ENCODE measurements around the gene LTN1.
"Not testable (repeated sequence)": the region's sequence is repeated elsewhere in the genome, so short reads cannot be mapped to it uniquely, and the experiment has no call there.

The LTN1 gene

DNA sequence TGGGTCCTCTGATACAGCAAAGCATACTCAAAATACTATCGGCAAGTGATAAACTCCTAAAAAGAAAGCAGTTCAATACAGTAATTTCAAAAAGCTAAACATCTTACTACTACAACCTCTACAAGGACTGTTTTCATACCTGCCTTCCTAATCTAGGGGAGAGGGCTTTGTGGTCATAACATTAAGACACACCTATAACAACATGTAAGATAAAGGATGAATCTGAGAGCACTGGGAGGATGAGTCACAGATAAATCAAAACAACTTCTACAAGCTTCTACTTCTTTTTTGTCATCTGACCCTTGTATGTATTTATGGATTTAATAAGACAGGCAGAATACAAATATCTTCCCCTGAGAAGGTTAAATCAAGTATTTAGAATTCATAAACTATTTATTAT, 40.0 kb downstream of the LTN1 start:
- Histone ChIP-seq H3K36me3 (ENCODE audit: control insufficient read depth, insufficient read depth, low read length, severe bottlenecking) (peaks cover 77% of the 10 kb centered on the region), H3K4me1 (ENCODE audit: control insufficient read depth, insufficient read depth, low read length) (no peaks in the 10 kb centered on the region)

DNA sequence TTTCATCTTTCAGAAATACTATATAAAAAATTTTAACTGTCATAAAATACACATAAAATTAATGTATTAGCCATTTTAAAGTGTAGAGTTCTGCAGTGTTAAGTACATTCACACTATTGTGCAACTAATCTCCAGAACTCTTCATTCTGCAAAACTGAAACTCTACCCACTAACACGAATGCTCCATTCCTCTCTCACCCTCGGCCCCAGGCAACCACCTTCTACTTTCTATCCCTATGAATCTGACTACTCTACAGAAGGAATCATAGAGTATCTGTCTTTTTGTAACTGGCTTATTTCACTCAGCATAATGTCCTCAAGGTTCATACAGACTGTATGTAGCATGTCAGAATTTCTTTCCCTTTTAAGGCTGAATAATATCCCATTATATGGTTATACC, 43.4 kb downstream of the LTN1 start:
- H3K36me3 ChIP-seq (ENCODE audit: control insufficient read depth, insufficient read depth, low read length, severe bottlenecking), result peaks cover 71% of the 10 kb centered on the region
- H3K4me1 ChIP-seq (ENCODE audit: control insufficient read depth, insufficient read depth, low read length), result peaks cover 12% of the 10 kb centered on the region
- no peak overlapping the region for H3K9ac ChIP-seq (ENCODE audit: low read length)
- H3K4me3 ChIP-seq (ENCODE audit: low read length), result no peak overlapping the region
- DNase-seq (ENCODE audit: low read depth), result no peak
- H3K27me3 ChIP-seq (replicated peaks; ENCODE audit: control insufficient read depth, insufficient read depth, low read length), result no peaks in the 10 kb centered on the region
- no peaks in the 10 kb centered on the region for H3K9me3 ChIP-seq (ENCODE audit: control insufficient read depth, low read length)

More for the DNA sequence above, 40.0 kb downstream of the LTN1 start:
- DNase-seq (ENCODE audit: low read depth), result no peak
- H3K4me3 ChIP-seq (ENCODE audit: low read length), result no peak overlapping the region
- no peak overlapping the region for H3K9ac ChIP-seq (ENCODE audit: low read length)
- no peaks in the 10 kb centered on the region for H3K9me3 ChIP-seq (ENCODE audit: control insufficient read depth, low read length)
- no peaks in the 10 kb centered on the region for H3K27me3 ChIP-seq (replicated peaks; ENCODE audit: control insufficient read depth, insufficient read depth, low read length)

DNA sequence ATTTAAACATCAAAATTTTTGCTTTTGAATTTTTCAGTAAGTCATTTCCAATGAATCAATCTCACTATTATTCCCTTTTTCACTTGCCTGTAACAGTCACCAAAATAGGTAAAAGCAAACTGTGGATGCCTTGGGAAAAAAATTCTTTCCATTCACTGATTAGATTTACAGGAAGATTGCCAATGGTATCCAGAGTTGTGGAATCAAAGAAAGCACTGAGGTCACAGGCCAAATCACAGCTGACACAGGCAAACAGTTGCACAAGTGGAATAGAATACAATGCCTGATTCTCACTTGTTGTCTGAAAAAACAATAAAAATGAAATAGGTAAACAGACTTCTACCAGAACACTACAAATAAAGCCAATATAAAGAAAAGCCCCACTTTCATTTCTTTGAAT, 48.4 kb downstream of the LTN1 start:
- H3K9ac ChIP-seq (ENCODE audit: low read length), result peak overlapping the region; percentile 40
- DNase-seq (ENCODE audit: low read depth), result peak; percentile 42

DNA sequence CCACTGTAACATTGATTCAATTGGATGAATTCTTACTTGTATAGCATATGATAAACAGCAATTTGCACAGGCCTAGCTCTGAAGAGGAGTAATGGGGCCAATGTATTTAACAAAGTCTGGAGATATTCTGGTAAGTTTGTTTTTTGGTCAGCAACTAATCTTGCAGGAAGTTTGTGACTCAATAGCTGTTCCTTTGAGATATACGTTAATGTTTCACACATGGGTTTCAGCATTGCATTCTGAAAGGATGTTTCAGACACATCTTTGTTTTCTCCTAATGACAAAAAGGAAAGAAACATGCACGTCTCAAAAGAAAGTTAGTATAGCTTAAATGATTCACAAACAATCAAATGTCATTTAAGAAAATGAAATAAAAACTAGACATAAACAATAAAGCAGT, 49.0 kb downstream of the LTN1 start:
- Histone ChIP-seq H3K4me3 (ENCODE audit: low read length) (no peak overlapping the region), H3K36me3 (ENCODE audit: control insufficient read depth, insufficient read depth, low read length, severe bottlenecking) (peaks cover 56% of the 10 kb centered on the region), H3K9me3 (ENCODE audit: control insufficient read depth, low read length) (no peaks in the 10 kb centered on the region), H3K4me1 (ENCODE audit: control insufficient read depth, insufficient read depth, low read length) (peaks cover 38% of the 10 kb centered on the region), H3K27me3 (replicated peaks; ENCODE audit: control insufficient read depth, insufficient read depth, low read length) (no peaks in the 10 kb centered on the region), H3K9ac (ENCODE audit: low read length) (peak overlapping the region; percentile 40)
- DNase-seq (ENCODE audit: low read depth), result peak; percentile 61

More for the DNA sequence above, 48.4 kb downstream of the LTN1 start:
- H3K36me3 ChIP-seq (ENCODE audit: control insufficient read depth, insufficient read depth, low read length, severe bottlenecking), result peaks cover 61% of the 10 kb centered on the region
- peaks cover 35% of the 10 kb centered on the region for H3K4me1 ChIP-seq (ENCODE audit: control insufficient read depth, insufficient read depth, low read length)
- no peaks in the 10 kb centered on the region for H3K9me3 ChIP-seq (ENCODE audit: control insufficient read depth, low read length)
- no peaks in the 10 kb centered on the region for H3K27me3 ChIP-seq (replicated peaks; ENCODE audit: control insufficient read depth, insufficient read depth, low read length)
- H3K4me3 ChIP-seq (ENCODE audit: low read length), result no peak overlapping the region

DNA sequence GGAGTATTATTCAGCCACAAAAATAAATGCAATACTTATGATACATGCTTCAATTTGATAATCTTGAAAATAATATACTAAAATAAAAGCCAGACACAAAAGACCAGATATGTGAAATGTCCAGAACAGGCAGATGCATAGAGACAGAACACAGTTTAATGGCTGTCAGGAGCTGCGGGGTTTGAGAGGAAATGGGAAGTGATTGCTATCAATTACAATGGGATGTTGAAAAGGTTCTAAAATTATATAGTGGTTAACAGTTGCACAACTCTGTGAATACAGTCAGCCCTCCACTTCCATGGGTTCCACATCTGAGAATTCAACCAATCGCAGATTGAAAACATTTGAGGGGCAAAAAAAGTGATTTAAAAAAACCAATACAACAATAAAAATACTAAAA, 54.0 kb downstream of the LTN1 start:
- H3K4me1 ChIP-seq (ENCODE audit: control insufficient read depth, insufficient read depth, low read length), result peaks cover 20% of the 10 kb centered on the region
- peak overlapping the region; percentile 84 for H3K9ac ChIP-seq (ENCODE audit: low read length)
- H3K9me3 ChIP-seq (ENCODE audit: control insufficient read depth, low read length), result no peaks in the 10 kb centered on the region
- no peak overlapping the region for H3K4me3 ChIP-seq (ENCODE audit: low read length)
- H3K27me3 ChIP-seq (replicated peaks; ENCODE audit: control insufficient read depth, insufficient read depth, low read length), result no peaks in the 10 kb centered on the region
- peaks cover 52% of the 10 kb centered on the region for H3K36me3 ChIP-seq (ENCODE audit: control insufficient read depth, insufficient read depth, low read length, severe bottlenecking)
- no peak for DNase-seq (ENCODE audit: low read depth)

DNA sequence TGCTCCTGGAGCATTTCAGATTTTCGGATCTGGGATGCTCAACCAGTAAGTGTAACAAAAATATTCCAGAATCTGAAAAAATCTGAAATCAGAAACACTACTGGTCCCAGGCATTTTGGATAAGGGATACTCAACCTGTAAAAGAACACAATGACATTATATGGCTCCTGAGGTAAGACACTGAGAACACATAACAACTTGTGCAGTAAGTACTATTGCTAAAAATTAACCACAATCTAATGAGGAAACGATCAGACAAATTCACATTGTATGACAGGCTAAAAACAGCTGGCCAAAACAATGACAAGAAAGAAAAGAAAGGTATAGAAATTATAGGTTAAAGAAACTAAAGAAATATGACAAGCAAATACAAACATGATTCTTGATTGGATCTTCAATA, 54.9 kb downstream of the LTN1 start:
- Histone ChIP-seq H3K4me3 (ENCODE audit: low read length) (no peak overlapping the region), H3K36me3 (ENCODE audit: control insufficient read depth, insufficient read depth, low read length, severe bottlenecking) (peaks cover 42% of the 10 kb centered on the region), H3K4me1 (ENCODE audit: control insufficient read depth, insufficient read depth, low read length) (peaks cover 14% of the 10 kb centered on the region), H3K9me3 (ENCODE audit: control insufficient read depth, low read length) (no peaks in the 10 kb centered on the region), H3K9ac (ENCODE audit: low read length) (no peak overlapping the region), H3K27me3 (replicated peaks; ENCODE audit: control insufficient read depth, insufficient read depth, low read length) (no peaks in the 10 kb centered on the region)
- no peak for DNase-seq (ENCODE audit: low read depth)

DNA sequence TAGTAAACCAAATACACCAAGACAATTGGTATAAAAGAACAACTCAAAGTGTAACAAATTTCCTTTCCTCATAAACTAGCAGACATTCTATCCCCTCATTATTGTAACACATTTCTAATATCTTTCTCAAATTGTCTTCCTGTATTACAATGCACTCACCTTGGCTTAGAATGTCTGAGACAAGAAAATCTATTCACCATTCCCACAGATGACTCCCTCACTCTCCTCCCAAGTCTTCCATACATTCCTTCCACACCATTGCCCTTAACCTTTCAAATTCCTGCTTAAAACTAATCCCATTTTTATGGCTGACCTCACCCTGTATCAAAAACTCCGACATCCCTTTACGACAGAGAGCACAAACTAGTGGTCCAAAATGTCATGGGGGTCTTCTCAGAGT, 56.0 kb downstream of the LTN1 start:
- no peak overlapping the region for H3K9ac ChIP-seq (ENCODE audit: low read length)
- peaks cover 42% of the 10 kb centered on the region for H3K36me3 ChIP-seq (ENCODE audit: control insufficient read depth, insufficient read depth, low read length, severe bottlenecking)
- peaks cover 14% of the 10 kb centered on the region for H3K4me1 ChIP-seq (ENCODE audit: control insufficient read depth, insufficient read depth, low read length)
- no peak overlapping the region for H3K4me3 ChIP-seq (ENCODE audit: low read length)
- H3K27me3 ChIP-seq (replicated peaks; ENCODE audit: control insufficient read depth, insufficient read depth, low read length), result no peaks in the 10 kb centered on the region
- no peaks in the 10 kb centered on the region for H3K9me3 ChIP-seq (ENCODE audit: control insufficient read depth, low read length)
- DNase-seq (ENCODE audit: low read depth), result no peak

DNA sequence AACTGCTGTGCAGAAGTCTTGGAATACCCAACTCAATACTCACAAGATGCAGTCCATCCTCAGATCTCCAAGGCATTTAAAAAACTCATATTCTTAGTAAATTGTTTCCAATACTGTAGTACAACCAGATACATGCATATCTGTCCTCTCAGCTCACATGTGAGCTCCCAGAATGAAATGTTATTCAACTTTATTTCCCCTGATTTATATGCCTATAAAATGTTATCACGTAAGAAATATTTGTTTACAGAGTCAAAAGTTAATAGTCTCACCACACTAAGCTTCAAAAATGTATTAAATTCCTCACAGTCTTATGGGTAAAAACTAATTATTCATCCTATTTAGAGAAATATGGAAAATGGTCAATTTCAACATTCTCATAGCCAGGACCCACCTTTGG, 56.6 kb downstream of the LTN1 start:
- no peak overlapping the region for H3K4me3 ChIP-seq (ENCODE audit: low read length)
- peaks cover 43% of the 10 kb centered on the region for H3K36me3 ChIP-seq (ENCODE audit: control insufficient read depth, insufficient read depth, low read length, severe bottlenecking)
- no peaks in the 10 kb centered on the region for H3K27me3 ChIP-seq (replicated peaks; ENCODE audit: control insufficient read depth, insufficient read depth, low read length)
- H3K4me1 ChIP-seq (ENCODE audit: control insufficient read depth, insufficient read depth, low read length), result peaks cover 14% of the 10 kb centered on the region
- H3K9me3 ChIP-seq (ENCODE audit: control insufficient read depth, low read length), result no peaks in the 10 kb centered on the region
- no peak overlapping the region for H3K9ac ChIP-seq (ENCODE audit: low read length)
- no peak for DNase-seq (ENCODE audit: low read depth)

DNA sequence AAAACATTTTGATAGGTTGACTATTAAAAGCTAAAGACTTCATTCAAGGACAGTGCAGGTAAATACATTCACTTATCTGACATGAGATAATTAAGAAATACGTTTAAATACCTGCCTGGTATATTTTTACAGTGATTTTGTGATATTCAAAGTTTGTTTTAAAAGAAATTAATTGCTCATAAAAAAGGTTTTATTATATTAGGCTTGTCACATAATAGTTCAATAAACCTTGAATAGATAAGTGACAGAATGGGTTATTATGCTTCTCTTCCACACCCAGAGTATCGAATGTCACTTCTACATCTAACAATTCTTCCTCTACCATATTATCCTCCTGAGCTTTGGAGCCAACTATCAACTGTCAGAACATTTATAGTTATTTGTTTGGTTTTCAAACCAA, 60.0 kb downstream of the LTN1 start:
- no peak overlapping the region for H3K4me3 ChIP-seq (ENCODE audit: low read length)
- no peak for DNase-seq (ENCODE audit: low read depth)
- H3K27me3 ChIP-seq (replicated peaks; ENCODE audit: control insufficient read depth, insufficient read depth, low read length), result no peaks in the 10 kb centered on the region
- peaks cover 52% of the 10 kb centered on the region for H3K36me3 ChIP-seq (ENCODE audit: control insufficient read depth, insufficient read depth, low read length, severe bottlenecking)
- no peak overlapping the region for H3K9ac ChIP-seq (ENCODE audit: low read length)
- H3K9me3 ChIP-seq (ENCODE audit: control insufficient read depth, low read length), result no peaks in the 10 kb centered on the region
- peaks cover 6% of the 10 kb centered on the region for H3K4me1 ChIP-seq (ENCODE audit: control insufficient read depth, insufficient read depth, low read length)

DNA sequence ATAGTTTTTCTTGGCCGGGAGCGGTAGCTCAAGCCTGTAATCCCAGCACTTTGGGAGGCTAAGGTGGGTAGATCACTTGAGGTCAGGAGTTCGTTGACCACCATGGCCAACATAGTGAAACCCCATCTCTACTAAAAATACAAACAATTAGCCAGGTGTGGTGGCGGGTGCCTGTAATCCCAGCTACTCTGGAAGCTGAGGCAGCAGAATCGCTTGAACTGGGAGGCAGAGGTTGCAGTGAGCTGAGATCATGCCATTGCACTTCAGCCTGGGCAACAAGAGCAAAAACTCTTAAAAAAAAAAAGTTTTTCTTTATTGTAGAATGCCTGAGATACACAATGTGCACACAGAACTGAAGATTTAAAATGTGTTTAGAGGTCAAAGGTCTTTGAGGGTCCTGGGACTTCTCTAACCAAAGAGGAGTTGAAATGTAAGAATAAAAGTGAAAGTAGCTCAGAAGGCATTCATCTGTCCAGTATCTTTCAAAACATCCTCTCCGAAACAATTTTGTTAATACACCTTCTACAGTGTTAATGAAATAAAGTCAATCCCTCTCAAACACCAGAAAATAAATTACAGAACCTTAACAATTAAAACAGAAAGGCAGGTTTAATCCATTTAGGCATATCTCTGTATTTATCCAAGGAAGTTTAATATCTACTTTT, 60.8 kb downstream of the LTN1 start:
- not testable (repeated sequence) for DNase-seq (ENCODE audit: low read depth); H3K4me3 ChIP-seq (ENCODE audit: low read length); H3K27me3 ChIP-seq (replicated peaks; ENCODE audit: control insufficient read depth, insufficient read depth, low read length); H3K4me1 ChIP-seq (ENCODE audit: control insufficient read depth, insufficient read depth, low read length); H3K9me3 ChIP-seq (ENCODE audit: control insufficient read depth, low read length); H3K9ac ChIP-seq (ENCODE audit: low read length)
- peaks cover 51% of the 10 kb centered on the region for H3K36me3 ChIP-seq (ENCODE audit: control insufficient read depth, insufficient read depth, low read length, severe bottlenecking)

DNA sequence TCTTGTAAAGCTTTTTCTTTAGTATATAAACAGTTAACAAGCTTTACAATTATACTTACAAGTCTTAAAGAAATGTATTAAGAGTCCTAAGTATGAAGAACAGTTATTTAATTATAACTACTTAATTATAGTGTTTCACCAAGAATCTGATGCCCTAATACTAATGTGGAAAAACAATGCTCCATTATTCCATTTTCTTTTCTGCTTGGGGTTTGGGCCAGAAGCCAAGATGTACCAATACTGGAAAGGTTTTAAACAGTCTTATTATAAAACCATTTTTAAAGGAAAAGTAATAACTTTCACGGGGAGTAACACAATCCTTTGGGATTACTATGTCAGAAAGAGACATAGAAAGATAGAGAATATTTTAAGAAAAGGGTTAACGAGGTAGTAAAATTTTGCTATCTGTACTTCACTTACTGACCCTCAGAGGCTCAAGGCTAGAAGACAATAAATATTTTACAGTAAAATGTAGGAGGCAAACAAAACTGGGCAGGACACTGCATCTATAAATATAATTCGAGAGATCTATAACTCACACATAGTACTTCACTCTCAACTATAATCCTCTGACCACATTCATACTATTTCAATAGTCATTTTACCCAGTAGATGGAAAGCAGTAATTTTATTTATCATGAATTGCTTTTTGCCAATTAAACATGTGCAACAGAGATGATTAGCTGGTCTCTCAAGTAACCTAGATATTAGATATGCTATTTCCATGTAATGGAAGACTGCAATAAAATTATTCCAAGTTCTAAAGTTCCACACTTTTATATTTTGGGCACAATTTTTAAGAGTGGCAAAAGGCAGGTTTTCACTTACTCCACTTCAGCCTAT, 63.9 kb downstream of the LTN1 start:
- no peaks in the 10 kb centered on the region for H3K9me3 ChIP-seq (ENCODE audit: control insufficient read depth, low read length)
- no peak for DNase-seq (ENCODE audit: low read depth)

More for the DNA sequence above, 63.9 kb downstream of the LTN1 start:
- Histone ChIP-seq H3K9ac (ENCODE audit: low read length) (no peak overlapping the region), H3K27me3 (replicated peaks; ENCODE audit: control insufficient read depth, insufficient read depth, low read length) (no peaks in the 10 kb centered on the region), H3K4me3 (ENCODE audit: low read length) (no peak overlapping the region), H3K4me1 (ENCODE audit: control insufficient read depth, insufficient read depth, low read length) (peaks cover 6% of the 10 kb centered on the region), H3K36me3 (ENCODE audit: control insufficient read depth, insufficient read depth, low read length, severe bottlenecking) (peaks cover 26% of the 10 kb centered on the region)
